GM12872 (cell line): ENCODE measurements around the gene SNUPN.

Experiments
- CTCF ChIP-seq: IDR thresholded peaks from 3 replicates; pipeline ENCODE4 v1.5.1; 2011; ENCODE audit warnings: low read depth, mild to moderate bottlenecking, low read length, moderate library complexity; ENCODE audit not compliant: insufficient read depth

Gene SNUPN

GRCh38 chr15:75625542-75626347 lies at the start of gene SNUPN:
TSS of gene SNUPN (minus strand) at chr15:75625725. CDS start at chr15:75621051, 4,674 bp downstream.
- TF ChIP-seq CTCF = no peak

- TF ChIP-seq CTCF = no peak
Observed at GRCh38 chr15:75674366-75674765, 48.8 kb upstream of the SNUPN start.

GRCh38 chr15:75673426-75674235 lies 48.1 kb upstream of the SNUPN start:
- no peak for TF ChIP-seq CTCF

- TF ChIP-seq CTCF = no peak
Observed at GRCh38 chr15:75672646-75673425, 47.3 kb upstream of the SNUPN start.

DNA sequence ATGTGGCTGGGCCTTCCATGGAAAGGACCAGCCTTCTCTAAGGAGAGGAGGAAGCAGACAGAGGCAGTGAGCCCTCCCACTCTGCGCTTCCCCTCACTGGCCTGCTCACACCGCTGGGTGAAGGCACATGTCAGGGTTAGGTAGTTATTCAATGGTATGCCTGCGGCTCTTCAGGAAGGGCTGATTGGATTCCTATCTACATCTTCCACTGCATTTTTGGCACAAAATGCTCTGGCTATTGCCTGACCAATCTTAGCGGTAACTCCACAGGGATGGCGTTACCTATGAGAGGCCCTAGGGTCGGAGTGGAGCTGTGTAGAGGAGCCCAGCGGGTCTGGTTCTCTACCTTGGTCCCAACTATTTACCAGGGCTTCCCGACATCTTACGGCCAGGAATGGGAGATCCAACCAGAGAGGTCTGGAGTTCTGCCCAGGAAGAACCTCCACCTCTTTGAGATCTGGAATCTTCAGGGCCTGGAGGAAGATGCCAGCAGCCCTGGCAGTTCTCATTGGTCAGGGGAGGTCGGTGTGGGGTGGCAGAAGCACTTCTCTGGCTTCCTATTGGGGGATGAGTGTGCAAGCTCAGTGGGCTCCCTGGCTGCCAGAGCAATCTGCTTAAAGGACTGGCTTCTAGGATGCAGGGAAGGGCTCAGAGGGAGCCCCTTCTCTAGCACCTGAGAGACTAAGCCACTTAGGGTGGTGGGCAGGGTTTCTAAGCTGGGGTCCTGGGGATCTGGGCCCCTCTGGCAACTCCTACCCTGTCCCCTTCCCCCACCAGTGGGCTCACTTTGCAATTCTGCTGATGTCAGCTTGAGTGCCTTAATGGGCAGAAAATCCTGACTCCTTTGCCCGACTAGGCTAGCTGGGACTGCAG lies 46.4 kb upstream of the SNUPN start:
- TF ChIP-seq CTCF = no peak

GRCh38 chr15:75669879-75670212 lies 44.3 kb upstream of the SNUPN start:
- no peak for TF ChIP-seq CTCF
